Mesendoderm (in vitro differentiated cells): ENCODE measurements around the gene BAZ1B.
A peak's percentile ranks its signal among the peaks of the same experiment; 100 is the strongest.
"Not testable (repeated sequence)": the region's sequence is repeated elsewhere in the genome, so short reads cannot be mapped to it uniquely, and the experiment has no call there.

Experiments used
- DNase-seq: peaks from one replicate; pipeline ENCODE4 v3.0.0; 2013
- H2AK5ac ChIP-seq: 2 replicates; pipeline ENCODE4 v1.6.1; 2013; ENCODE audit warnings: low read length, inconsistent platforms
- H2BK120ac ChIP-seq: 2 replicates; pipeline ENCODE4 v1.6.1; 2013; ENCODE audit warnings: low read depth, mild to moderate bottlenecking, low read length, moderate library complexity, mixed read lengths
- H2BK15ac ChIP-seq: replicated peaks from 2 replicates; pipeline ENCODE4 v1.6.1; 2013; ENCODE audit warnings: low read depth, mild to moderate bottlenecking, moderate library complexity
- H2BK5ac ChIP-seq: 2 replicates; pipeline ENCODE4 v1.6.1; 2013; ENCODE audit warnings: low read length, inconsistent platforms
- H3K18ac ChIP-seq: 2 replicates; pipeline ENCODE4 v1.6.1; 2013; ENCODE audit warnings: mild to moderate bottlenecking, low read length, mixed read lengths
- H3K23ac ChIP-seq: one replicate; pipeline ENCODE4 v1.6.1; 2013; ENCODE audit warnings: low read length
- H3K27ac ChIP-seq: 2 replicates; pipeline ENCODE4 v1.5.1; 2013; ENCODE audit warnings: low read depth, mild to moderate bottlenecking, inconsistent platforms, low read length, moderate library complexity
- H3K27me3 ChIP-seq: 2 replicates; pipeline ENCODE4 v1.6.1; 2013; ENCODE audit warnings: low read length, control low read depth, mild to moderate bottlenecking, inconsistent platforms; ENCODE audit not compliant: insufficient read depth, poor library complexity
- H3K36me3 ChIP-seq: 2 replicates; pipeline ENCODE4 v1.6.1; 2013; ENCODE audit warnings: low read length, inconsistent platforms; ENCODE audit not compliant: control insufficient read depth, insufficient read depth
- H3K4ac ChIP-seq: one replicate; pipeline ENCODE4 v1.6.1; 2013; ENCODE audit warnings: low read depth, mild to moderate bottlenecking, low read length, moderate library complexity
- H3K4me1 ChIP-seq: 2 replicates; pipeline ENCODE4 v1.6.1; 2013; ENCODE audit warnings: low read depth, low read length, inconsistent platforms; ENCODE audit not compliant: control insufficient read depth
- H3K4me2 ChIP-seq: 2 replicates; pipeline ENCODE4 v1.6.1; 2013; ENCODE audit warnings: low read length
- H3K4me3 ChIP-seq: 2 replicates; pipeline ENCODE4 v1.5.1; 2013; ENCODE audit warnings: mild to moderate bottlenecking, low read length
- H3K56ac ChIP-seq: one replicate; pipeline ENCODE4 v1.6.1; 2013; ENCODE audit warnings: low read length
- H3K79me1 ChIP-seq: 2 replicates; pipeline ENCODE4 v1.6.1; 2013; ENCODE audit warnings: low read length, inconsistent platforms
- H3K79me2 ChIP-seq: 2 replicates; pipeline ENCODE4 v1.6.1; 2013; ENCODE audit warnings: mild to moderate bottlenecking, low read length; ENCODE audit not compliant: control insufficient read depth, insufficient read depth
- H3K9ac ChIP-seq: 2 replicates; pipeline ENCODE4 v1.6.1; 2013; ENCODE audit warnings: low read length, inconsistent platforms
- H4K5ac ChIP-seq: one replicate; pipeline ENCODE4 v1.6.1; 2013; ENCODE audit warnings: low read length
- H4K8ac ChIP-seq: one replicate; pipeline ENCODE4 v1.6.1; 2013; ENCODE audit warnings: low read depth, mild to moderate bottlenecking, control low read depth, low read length, moderate library complexity
- WGBS: extraction: QIAGEN DNeasy Blood & Tissue Kit; methylation state at CpG from one replicate; pipeline ENCODE4 v1.1.7; 2013; ENCODE audit warnings: low lambda C conversion rate, missing lambda C conversion rate; ENCODE audit not compliant: insufficient coverage; ENCODE audit errors: extremely low coverage; 5-methylcytosine and 5-hydroxymethylcytosine counted together

The BAZ1B gene

DNA sequence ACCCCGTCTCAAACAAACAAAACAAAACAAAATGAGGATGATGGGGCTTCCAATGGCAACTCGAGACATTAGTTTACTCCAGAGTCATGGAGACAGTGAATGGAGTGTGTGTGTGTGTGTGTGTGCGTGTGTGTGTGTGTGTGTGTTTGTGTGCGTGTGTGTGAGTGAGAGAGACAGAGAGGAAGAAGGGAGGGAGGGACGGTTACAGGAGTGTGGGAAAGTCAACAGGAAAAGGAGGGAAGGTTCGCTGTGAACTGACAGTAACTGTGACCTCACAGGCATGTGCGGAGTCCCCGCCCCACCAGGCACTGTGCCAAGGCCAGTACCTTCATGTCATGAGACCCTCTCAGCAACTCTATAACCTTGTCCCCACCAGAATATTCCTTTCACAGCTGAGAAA, 102.1 kb downstream of the BAZ1B start:
- no CpG with 5 or more reads among the region's 8 CpGs for WGBS
- not testable (repeated sequence) for H3K79me1 ChIP-seq, H3K18ac ChIP-seq

DNA sequence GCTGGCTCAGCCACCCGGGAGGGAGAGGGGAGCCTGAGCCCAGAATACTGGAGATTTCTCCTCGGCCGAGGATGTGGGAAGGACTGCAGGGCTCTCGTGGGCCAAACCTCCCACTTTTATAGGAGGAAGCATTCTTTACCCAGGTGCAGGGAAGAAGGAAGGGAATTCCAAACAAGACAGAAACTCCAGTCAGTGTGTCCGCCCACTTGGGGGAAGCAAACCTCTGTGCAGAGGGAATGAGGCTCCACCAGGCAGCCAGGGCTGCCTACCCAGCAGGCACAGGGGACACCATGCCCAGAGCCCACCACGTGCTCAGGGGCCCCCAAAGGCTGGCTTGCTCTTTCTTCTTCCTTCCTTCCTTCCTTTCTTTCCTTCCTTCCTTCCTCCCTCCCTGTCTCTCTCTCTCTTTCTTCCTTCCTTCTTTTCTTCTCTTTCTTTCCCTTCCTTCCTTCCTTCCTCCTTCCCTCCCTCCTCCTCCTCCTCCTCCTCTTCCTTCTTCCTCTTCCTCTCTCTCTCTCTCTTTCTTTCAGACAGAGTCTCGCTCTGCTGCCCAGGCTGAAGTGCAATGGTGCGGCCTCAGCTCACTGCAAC, 103.9 kb downstream of the BAZ1B start:
- no peak overlapping the region for H2BK5ac ChIP-seq
- H3K4me2 ChIP-seq = no peak overlapping the region
- H2BK120ac ChIP-seq = no peak overlapping the region
- no peak for DNase-seq
- H3K79me1 ChIP-seq = no peaks in the 10 kb centered on the region
- no peaks in the 10 kb centered on the region for H3K79me2 ChIP-seq
- H3K23ac ChIP-seq = no peak overlapping the region
- H4K8ac ChIP-seq = no peak overlapping the region
- no peak overlapping the region for H3K56ac ChIP-seq
- no CpG with 5 or more reads among the region's 8 CpGs for whole genome bisulfite sequencing
- H3K18ac ChIP-seq = no peak overlapping the region
- H4K5ac ChIP-seq = no peak overlapping the region
- H3K36me3 ChIP-seq = no peaks in the 10 kb centered on the region
- no peaks in the 10 kb centered on the region for H3K4me1 ChIP-seq
- no peak overlapping the region for H3K4me3 ChIP-seq
- H3K27ac ChIP-seq = no peak overlapping the region
- H2AK5ac ChIP-seq = no peak overlapping the region
- no peak overlapping the region for H3K9ac ChIP-seq
- H3K4ac ChIP-seq = no peak overlapping the region
- no peak overlapping the region for H2BK15ac ChIP-seq
- H3K27me3 ChIP-seq = no peaks in the 10 kb centered on the region

More for the DNA sequence above, 102.1 kb downstream of the BAZ1B start:
- H2BK120ac ChIP-seq, H3K4me1 ChIP-seq, H3K56ac ChIP-seq, H3K9ac ChIP-seq, H4K5ac ChIP-seq, H2BK15ac ChIP-seq, H3K23ac ChIP-seq, H3K4me3 ChIP-seq, H3K27me3 ChIP-seq, H4K8ac ChIP-seq, H3K27ac ChIP-seq, H2BK5ac ChIP-seq, H3K79me2 ChIP-seq, H3K4ac ChIP-seq, H3K4me2 ChIP-seq, DNase-seq, H3K36me3 ChIP-seq, H2AK5ac ChIP-seq: not testable (repeated sequence)

DNA sequence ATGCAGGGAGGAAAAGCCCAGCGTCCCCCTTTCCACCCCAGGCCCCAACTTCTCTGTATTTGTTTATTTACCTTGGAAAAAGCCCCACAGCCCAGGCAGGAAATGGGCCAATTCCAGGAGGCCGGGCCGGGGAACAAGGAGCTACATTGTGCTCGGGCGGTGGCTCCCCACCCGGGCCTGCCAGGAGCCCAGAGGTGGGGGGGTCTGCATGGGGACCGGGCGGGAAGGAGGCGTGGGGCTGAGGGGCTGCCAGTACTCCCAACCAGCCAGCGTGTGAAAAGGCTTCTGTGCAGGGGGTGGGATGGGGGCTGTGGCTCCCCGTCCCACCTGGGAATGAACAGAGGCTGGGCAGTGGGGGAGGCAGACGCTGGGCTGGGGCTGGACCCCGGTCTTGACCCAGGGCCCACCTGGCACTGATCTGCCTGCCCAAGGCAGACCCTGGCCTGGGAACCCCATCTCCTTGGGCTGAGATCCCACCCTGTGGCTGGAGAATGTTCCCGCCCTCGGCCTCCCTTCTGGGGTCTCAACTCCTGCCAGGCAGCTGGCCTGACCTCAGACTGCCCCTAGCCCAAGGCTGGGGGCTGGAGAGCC, 111.5 kb downstream of the BAZ1B start:
- H2BK15ac ChIP-seq, H3K9ac ChIP-seq, H2BK5ac ChIP-seq, H4K8ac ChIP-seq, H2AK5ac ChIP-seq, H3K18ac ChIP-seq, DNase-seq, H3K4me2 ChIP-seq, H3K4ac ChIP-seq, H3K23ac ChIP-seq, H4K5ac ChIP-seq, H3K27me3 ChIP-seq, H2BK120ac ChIP-seq, H3K79me2 ChIP-seq, H3K4me3 ChIP-seq, H3K27ac ChIP-seq, H3K79me1 ChIP-seq, H3K4me1 ChIP-seq, H3K36me3 ChIP-seq: not testable (repeated sequence)
- peak overlapping the region; percentile 1 for H3K56ac ChIP-seq
- no CpG with 5 or more reads among the region's 15 CpGs for WGBS

DNA sequence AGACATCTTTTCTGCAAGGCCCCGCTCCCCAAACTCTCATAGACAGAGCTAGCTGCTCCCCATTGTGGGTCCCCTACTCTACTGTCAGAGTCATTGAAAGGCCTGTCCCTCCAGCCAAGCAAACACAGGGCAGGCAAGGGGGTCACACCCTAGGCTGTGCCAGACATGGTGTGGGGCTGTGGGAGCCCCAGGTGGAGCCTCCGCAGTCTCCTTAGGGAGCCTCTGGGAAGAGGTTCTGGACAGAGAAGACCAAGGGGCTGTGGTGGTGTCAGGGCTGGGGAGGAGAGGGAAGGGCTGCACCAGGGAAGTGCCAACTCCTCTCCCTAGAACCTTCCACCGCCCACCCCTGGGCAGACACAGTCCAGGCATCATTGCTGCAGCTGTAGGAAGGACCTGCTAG, 117.2 kb downstream of the BAZ1B start:
- H3K36me3 ChIP-seq, H4K5ac ChIP-seq, H3K23ac ChIP-seq, H3K9ac ChIP-seq, H3K4ac ChIP-seq, H3K4me3 ChIP-seq, H4K8ac ChIP-seq, H3K18ac ChIP-seq, H3K4me2 ChIP-seq, H3K79me2 ChIP-seq, H2BK120ac ChIP-seq, H2AK5ac ChIP-seq, H2BK5ac ChIP-seq, H3K27ac ChIP-seq, H3K79me1 ChIP-seq, H3K27me3 ChIP-seq, H3K56ac ChIP-seq, H3K4me1 ChIP-seq, H2BK15ac ChIP-seq, DNase-seq: not testable (repeated sequence)
- no CpG with 5 or more reads among the region's 3 CpGs for WGBS

DNA sequence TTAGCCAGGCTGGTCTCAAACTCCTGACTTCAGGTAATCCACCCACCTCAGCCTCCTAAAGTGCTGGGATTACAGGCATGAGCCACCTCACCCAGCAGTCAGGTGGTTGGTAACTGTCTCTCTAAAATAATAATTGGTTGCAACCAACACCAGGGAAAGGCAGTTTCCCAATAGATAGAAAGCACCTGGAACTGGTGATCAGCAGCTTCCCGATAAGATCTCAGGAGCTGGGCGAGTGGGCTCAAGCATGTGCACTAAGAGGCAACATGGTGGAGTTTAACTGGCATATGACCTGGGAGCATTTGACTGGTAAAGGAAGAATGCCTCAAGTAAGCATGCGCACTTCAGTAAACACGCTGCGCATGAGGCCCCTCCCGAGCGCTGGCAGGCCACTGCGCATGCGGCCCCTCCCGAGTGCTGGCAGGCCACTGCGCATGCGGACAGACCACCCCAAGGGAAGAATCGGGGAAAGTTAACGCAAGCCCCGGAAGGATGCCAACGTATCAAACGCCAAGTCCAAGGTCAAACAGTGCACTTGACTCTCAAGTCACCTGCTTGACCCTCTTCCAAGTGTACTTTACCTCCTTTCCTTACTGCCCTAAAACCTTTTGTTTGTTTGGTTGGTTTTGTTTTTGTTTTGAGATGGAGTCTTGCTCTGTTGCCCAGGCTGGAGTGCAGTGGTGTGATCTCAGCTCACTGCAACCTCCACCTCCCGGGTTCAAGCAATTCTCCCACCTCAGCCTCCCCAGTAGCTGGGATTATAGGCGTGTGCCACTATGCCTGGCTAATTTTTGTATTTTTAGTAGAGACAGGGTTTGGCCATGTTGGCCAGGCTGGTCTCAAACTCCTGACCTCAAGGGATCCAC, 122.7 kb downstream of the BAZ1B start:
- not testable (repeated sequence) for H3K36me3 ChIP-seq, H2BK5ac ChIP-seq, H3K18ac ChIP-seq, H3K27ac ChIP-seq, H2BK120ac ChIP-seq, H3K4me1 ChIP-seq, H3K23ac ChIP-seq, H2BK15ac ChIP-seq, H3K4ac ChIP-seq, H4K8ac ChIP-seq, H3K79me2 ChIP-seq, H4K5ac ChIP-seq, H3K56ac ChIP-seq, H3K9ac ChIP-seq, H3K4me2 ChIP-seq, H3K4me3 ChIP-seq, H3K79me1 ChIP-seq, H3K27me3 ChIP-seq, H2AK5ac ChIP-seq
- peak; percentile 49 for DNase-seq
- WGBS = no CpG with 5 or more reads among the region's 19 CpGs
